Psoas muscle (tissue), 8 donors: Measurements from ENCODE around the gene ZC3H4. TPM values are rescaled to one million over a fixed set of nuclear protein-coding genes. Genes with fewer than 3 reads are reported as not detected.
A peak's percentile ranks its signal among the peaks of the same experiment; 100 is the strongest.
"Not testable (repeated sequence)": the region's sequence is repeated elsewhere in the genome, so short reads cannot be mapped to it uniquely, and the experiment has no call there.

Source experiments
- ATAC-seq, 4 donors: fragments of 200-7000 bp; cut with Tn5 transposase; one replicate each; pipeline ENCODE4 v1.9.1; 2020; ENCODE audit warnings: moderate library complexity in 3 of 4, mild to moderate bottlenecking in 2 of 4
- DNase-seq, 2 donors: peaks; one replicate each; pipeline ENCODE4 v3.0.0-alpha.2; 2020
- H3K27ac ChIP-seq: fragments of 200-600 bp; one replicate; pipeline ENCODE4 v1.8.0; 2022
- H3K27me3 ChIP-seq, 3 donors: fragments of 200-600 bp in 1 of 3; one replicate each; pipeline versions ENCODE4 v1.6.1 to v1.8.0; 2013 to 2022; ENCODE audit warnings: low read length in 2 of 3, mild to moderate bottlenecking in 2 of 3, moderate library complexity in 1 of 3; ENCODE audit not compliant: insufficient read depth in 3 of 3
- H3K36me3 ChIP-seq, 2 donors: fragments of 200-600 bp in 1 of 2; one replicate each; pipeline versions ENCODE4 v1.6.1 to v1.8.0; 2013 to 2022; ENCODE audit warnings: low read depth in 1 of 2, mild to moderate bottlenecking in 1 of 2, moderate library complexity in 1 of 2; ENCODE audit not compliant: insufficient read depth in 1 of 2
- H3K4me1 ChIP-seq: fragments of 200-600 bp; one replicate; pipeline ENCODE4 v1.8.0; 2022
- H3K4me3 ChIP-seq: fragments of 200-600 bp; one replicate; pipeline ENCODE4 v1.8.0; 2022; ENCODE audit warnings: mild to moderate bottlenecking
- H3K9me3 ChIP-seq: fragments of 200-600 bp; one replicate; pipeline ENCODE4 v1.8.0; 2022
- CTCF ChIP-seq: fragments of 200-600 bp; IDR thresholded peaks from one replicate; pipeline ENCODE4 v1.8.0; 2022; ENCODE audit warnings: antibody characterized with exemption
- WGBS, 3 donors: extraction: QIAGEN DNeasy Blood & Tissue Kit; methylation state at CpG; one replicate each; pipeline versions ENCODE4 v1.1.6 to v1.1.7; 2013; 5-methylcytosine and 5-hydroxymethylcytosine counted together
- intact Hi-C, 2 donors: fragments of 100-400 bp; cut with DNase I; formaldehyde crosslinking; loops; one replicate each; pipeline versions ENCODE4 v1.11.0 to v1.14.2; 2022
- polyA plus RNA-seq, 3 donors: library from polyadenylated mRNA; stranded (reverse); fragments of 200-250 nt; gene quantifications; one replicate each; pipeline ENCODE4 v1.2.3, GENCODE V29; 2013
- total RNA-seq, 4 donors: library from RNA; stranded (reverse); fragmentation: NEBNext Ultra II Directional in 2 of 4; extraction: Animal tissue kit (Norgen Biotek cat#: 25700) in 2 of 4; gene quantifications; one replicate each; pipeline versions ENCODE4 v1.2.1 to v1.2.4, GENCODE V29; 2021 to 2023
- donor health status: healthy with polysubstance abuse.
- donor health status: DM: no; HTN: no; CAD: no; lungs with moderate emphysema.
- donor health status: Bipolar disorder and iron deficiency.
- donor health status: healthy.
- donor health status: DM: yes; HTN: yes; CAD: no.
- donor health status: DM: no; HTN: no; CAD: no.
- donor health status: DM: no; HTN: no; CAD: no.
- donor health status: DM: yes; HTN: yes; CAD: no.

ZC3H4 gene
- total and polyA plus RNA-seq, 7 donors: 4.4 to 35.8 (median 24.3) TPM

DNA sequence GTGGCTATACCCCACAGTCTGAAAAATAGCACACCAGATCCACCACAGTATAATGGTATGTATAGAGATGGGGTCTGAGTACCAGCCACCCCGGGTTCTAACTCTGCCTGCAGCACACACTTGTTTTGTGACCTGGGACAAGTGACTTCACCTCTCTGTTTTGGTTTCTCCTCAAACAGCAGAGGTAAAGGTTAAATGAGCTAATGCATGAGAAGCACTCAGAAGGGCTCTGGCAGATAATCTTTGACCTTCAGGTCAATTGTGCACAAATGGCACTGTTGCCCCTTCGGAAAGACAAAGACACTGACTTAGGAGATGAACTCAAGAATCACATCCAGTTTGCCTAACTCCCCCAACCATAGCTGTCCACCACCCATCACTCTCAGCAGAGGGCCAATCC, 7.7 kb downstream of the ZC3H4 start:
- Histone ChIP-seq H3K9me3 (no peaks in the 10 kb centered on the region), H3K27me3 (no peaks in the 10 kb centered on the region), H3K36me3 (no peaks in the 10 kb centered on the region), H3K4me3 (no peak overlapping the region), H3K27ac (peak overlapping the region; percentile 100), H3K4me1 (peaks cover 88% of the 10 kb centered on the region)
- intact Hi-C loops: no loop called here
- DNase-seq: peak in 1 of 2 donors; percentile 0
- ATAC-seq: no peak
- 62 to 69% (median 65%) methylated on average over 2 of the region's 2 CpGs for WGBS, 3 donors
- TF ChIP-seq CTCF: no peak

DNA sequence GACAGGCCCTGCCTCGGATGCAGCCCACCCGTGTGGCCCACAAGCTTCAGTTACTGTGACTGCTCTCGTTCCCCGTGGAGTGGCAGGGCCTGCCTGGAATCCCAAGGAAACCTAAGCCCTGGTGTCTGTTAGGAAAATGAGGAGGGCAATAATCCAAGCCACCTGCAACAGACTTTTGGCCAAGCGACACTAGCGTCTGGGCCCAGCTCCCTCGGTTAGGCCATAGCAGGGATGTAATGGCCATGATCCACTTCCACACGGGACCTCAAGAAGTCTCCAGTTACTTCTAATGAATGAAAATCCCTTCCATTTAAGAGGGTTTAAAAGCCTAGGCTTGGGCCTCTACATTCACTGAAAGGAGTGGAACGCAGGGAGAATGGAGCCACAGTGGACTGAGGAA, 8.9 kb downstream of the ZC3H4 start:
- Histone ChIP-seq H3K4me3 (no peak overlapping the region), H3K4me1 (peaks cover 89% of the 10 kb centered on the region), H3K27me3 (no peaks in the 10 kb centered on the region), H3K9me3 (no peaks in the 10 kb centered on the region), H3K27ac (peak overlapping the region; percentile 100), H3K36me3 (no peaks in the 10 kb centered on the region)
- no peak for TF ChIP-seq CTCF
- peak in 1 of 2 donors; percentile 58 for DNase-seq
- WGBS, 3 donors: 30 to 49% (median 38%) methylated on average over 9 of the region's 9 CpGs
- peak; percentile 38 to 68 (median 59) for ATAC-seq
- intact Hi-C loops: no loop called here

GRCh38 chr19:47102346-47103060, 11.1 kb downstream of the ZC3H4 start:
- ATAC-seq (no peak), DNase-seq (no peak)
- TF ChIP-seq CTCF: no peak
- Histone ChIP-seq H3K27ac (peak overlapping the region; percentile 27), H3K27me3 (no peaks in the 10 kb centered on the region), H3K4me3 (no peak overlapping the region), H3K9me3 (no peaks in the 10 kb centered on the region), H3K36me3 (no peaks in the 10 kb centered on the region), H3K4me1 (peaks cover 85% of the 10 kb centered on the region)
- 49 to 59% (median 50%) methylated on average over 9 of the region's 9 CpGs for WGBS, 3 donors
- intact Hi-C loops: no loop called here

DNA sequence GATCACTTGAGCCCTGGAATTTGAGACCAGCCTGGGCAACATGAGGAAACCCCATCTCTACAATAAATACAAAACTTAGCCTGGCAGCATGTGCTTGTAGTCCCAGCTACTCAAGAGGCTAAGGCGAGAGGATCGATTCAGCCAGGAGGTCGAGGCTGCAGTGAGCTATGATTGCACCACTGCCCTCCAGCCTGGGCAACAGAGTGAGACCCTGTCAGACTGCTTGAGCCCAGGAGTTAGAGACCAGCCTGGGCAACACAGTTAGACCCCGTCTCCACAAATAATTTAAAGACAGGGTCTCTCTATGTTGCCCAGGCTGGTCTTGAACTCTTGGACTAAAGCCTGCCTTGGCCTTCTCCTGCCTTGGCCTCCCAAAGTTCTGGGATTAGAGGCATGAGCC, 12.5 kb downstream of the ZC3H4 start:
- H3K9me3 ChIP-seq, H3K27me3 ChIP-seq, H3K36me3 ChIP-seq, ATAC-seq, H3K27ac ChIP-seq, intact Hi-C loops, H3K4me3 ChIP-seq: not testable (repeated sequence)
- peaks cover 87% of the 10 kb centered on the region for H3K4me1 ChIP-seq
- peak in 1 of 2 donors; percentile 8 for DNase-seq
- 77 to 89% (median 89%) methylated on average over 4 of the region's 4 CpGs for WGBS, 3 donors

DNA sequence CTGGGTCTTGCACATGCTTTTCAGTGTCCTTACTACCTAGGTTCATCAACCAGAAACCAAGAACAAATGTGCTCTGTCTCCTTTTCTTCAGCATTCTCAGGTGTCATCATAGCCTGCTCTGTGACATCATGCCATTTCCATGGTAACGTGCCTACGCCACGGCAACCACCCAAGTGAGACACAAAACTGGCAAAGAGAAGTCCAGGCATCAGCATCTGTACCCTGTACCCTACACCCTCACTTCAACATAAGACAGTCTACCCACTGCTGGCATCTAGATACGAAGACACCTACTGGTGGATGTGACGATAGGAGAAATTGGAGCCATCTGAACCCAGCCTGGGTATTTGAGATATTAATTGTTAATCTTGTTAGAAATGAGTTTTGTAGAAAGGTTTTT, 13.3 kb downstream of the ZC3H4 start:
- H3K27me3 ChIP-seq: no peaks in the 10 kb centered on the region
- no peaks in the 10 kb centered on the region for H3K9me3 ChIP-seq
- H3K4me1 ChIP-seq: peaks cover 86% of the 10 kb centered on the region
- ATAC-seq (no peak), DNase-seq (peak in 1 of 2 donors; percentile 20)
- no peak for TF ChIP-seq CTCF
- H3K4me3 ChIP-seq: no peak overlapping the region
- no peaks in the 10 kb centered on the region for H3K36me3 ChIP-seq
- intact Hi-C loops: no loop called here
- H3K27ac ChIP-seq: no peak overlapping the region
- WGBS, 3 donors: 83 to 93% (median 86%) methylated on average over 5 of the region's 5 CpGs
